Activated naive CD8-positive, alpha-beta T cell (primary cell): ENCODE data around the gene NAGK.
"Not testable (repeated sequence)": the region's sequence is repeated elsewhere in the genome, so short reads cannot be mapped to it uniquely, and the experiment has no call there.

ENCODE experiments used
- H3K27ac Mint-ChIP-seq: one replicate; pipeline ENCODE4 v1.8.0; 2021; ENCODE audit warnings: mixed read lengths
- H3K27me3 Mint-ChIP-seq: one replicate; pipeline ENCODE4 v1.8.0; 2021; ENCODE audit warnings: mixed read lengths
- H3K36me3 Mint-ChIP-seq: one replicate; pipeline ENCODE4 v1.8.0; 2021; ENCODE audit warnings: mixed read lengths
- H3K4me1 Mint-ChIP-seq: one replicate; pipeline ENCODE4 v1.8.0; 2021; ENCODE audit warnings: low read depth, mixed read lengths
- H3K4me3 Mint-ChIP-seq: one replicate; pipeline ENCODE4 v1.8.0; 2021; ENCODE audit warnings: mild to moderate bottlenecking, mixed read lengths
- H3K9me3 Mint-ChIP-seq: one replicate; pipeline ENCODE4 v1.8.0; 2021; ENCODE audit warnings: low read depth, mixed read lengths

The NAGK gene

DNA sequence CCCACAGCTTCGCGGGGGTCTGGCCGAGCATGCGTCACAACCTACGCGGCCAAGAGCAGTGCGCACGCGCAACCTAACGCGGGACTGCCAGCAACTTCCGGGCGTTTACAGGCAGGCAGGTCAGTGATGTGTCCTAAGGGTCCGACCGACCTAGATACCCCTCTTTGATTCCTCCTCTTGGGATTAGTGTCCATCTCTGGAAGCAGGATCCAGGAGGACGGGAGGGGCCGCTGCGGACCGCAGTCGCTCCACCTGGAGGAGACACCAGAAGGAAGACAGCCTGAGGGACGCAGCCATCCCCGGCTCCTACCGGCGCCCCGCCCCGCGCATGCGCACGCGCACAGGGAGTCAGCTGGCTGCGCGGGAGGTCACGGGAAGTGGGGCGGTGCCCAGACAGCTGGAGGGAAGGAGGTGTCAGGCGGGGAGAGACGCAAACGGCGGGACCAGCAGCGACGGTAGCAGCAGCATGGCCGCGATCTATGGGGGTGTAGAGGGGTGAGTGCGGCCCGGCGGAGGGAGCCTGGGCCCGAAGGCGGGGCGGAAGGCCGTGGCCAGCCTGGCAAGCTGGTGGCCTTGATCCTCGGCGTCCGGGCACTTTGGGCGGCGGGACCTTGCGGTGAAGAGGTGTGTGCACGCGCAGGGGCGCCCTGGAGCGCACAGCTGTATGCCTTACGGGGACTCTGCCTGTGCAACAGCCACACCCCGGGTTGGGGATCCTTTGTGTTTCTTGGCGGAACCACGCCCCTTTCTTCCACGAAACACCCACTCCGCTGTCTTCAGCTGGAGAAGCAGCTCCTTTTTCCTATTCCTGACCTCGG is at the start of gene NAGK:
Gene NAGK (plus strand): TSS at position 431 of the 818 bp plus-strand sequence. CDS start 36 bp downstream, at position 467.
- H3K4me3 Mint-ChIP-seq: peak within 1 kb of the TSS; percentile 95
- peak within 1 kb of the TSS; percentile 99 for H3K27ac Mint-ChIP-seq

DNA sequence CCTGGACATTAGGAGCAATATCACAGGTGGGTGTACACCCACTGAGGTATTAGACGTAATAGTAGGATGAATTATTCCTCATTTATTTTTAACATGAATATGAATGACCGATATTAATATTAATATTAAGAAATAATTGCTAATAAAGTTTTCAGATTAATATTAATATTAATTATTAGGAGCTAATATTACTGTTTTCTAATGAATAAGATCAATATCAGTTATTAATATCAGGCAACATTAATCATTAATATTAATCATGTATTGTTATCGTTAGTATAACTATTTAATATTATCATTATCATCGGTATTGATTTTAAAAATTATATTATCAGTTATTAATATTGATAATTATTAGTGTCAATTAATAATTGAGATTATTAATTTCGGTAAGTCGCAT is 48.5 kb upstream of the NAGK start:
- H3K4me3 Mint-ChIP-seq, H3K36me3 Mint-ChIP-seq, H3K27ac Mint-ChIP-seq, H3K9me3 Mint-ChIP-seq, H3K27me3 Mint-ChIP-seq: not testable (repeated sequence)
- peaks cover 13% of the 10 kb centered on the region for H3K4me1 Mint-ChIP-seq

More for the DNA sequence above, at the start of gene NAGK:
- no peaks in the 10 kb centered on the region for H3K27me3 Mint-ChIP-seq
- H3K9me3 Mint-ChIP-seq: no peaks in the 10 kb centered on the region
- H3K36me3 Mint-ChIP-seq: peaks cover under 1% of the 10 kb centered on the region
- peaks cover 57% of the 10 kb centered on the region for H3K4me1 Mint-ChIP-seq

DNA sequence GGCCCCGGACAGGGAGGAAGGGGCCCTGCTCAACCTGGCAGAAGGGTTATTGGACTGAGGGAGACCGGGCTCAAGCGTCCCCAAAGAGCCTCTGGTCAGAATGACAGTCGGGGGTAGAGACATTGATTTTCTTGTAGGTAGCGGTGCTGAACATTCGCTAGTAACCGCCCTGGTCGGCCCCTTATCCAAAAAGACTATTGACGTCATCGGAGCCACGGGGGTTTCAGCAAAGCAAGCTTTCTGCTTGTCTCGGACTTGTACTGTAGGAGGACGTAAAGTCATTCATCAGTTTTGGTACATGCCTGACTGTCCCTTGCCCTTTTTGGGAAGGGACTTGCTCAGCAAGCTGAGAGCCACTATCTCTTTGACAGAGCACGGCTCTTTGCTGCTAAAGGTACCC is 47.1 kb upstream of the NAGK start:
- not testable (repeated sequence) for H3K27ac Mint-ChIP-seq, H3K9me3 Mint-ChIP-seq, H3K36me3 Mint-ChIP-seq, H3K4me3 Mint-ChIP-seq, H3K27me3 Mint-ChIP-seq
- H3K4me1 Mint-ChIP-seq: peaks cover 13% of the 10 kb centered on the region

DNA sequence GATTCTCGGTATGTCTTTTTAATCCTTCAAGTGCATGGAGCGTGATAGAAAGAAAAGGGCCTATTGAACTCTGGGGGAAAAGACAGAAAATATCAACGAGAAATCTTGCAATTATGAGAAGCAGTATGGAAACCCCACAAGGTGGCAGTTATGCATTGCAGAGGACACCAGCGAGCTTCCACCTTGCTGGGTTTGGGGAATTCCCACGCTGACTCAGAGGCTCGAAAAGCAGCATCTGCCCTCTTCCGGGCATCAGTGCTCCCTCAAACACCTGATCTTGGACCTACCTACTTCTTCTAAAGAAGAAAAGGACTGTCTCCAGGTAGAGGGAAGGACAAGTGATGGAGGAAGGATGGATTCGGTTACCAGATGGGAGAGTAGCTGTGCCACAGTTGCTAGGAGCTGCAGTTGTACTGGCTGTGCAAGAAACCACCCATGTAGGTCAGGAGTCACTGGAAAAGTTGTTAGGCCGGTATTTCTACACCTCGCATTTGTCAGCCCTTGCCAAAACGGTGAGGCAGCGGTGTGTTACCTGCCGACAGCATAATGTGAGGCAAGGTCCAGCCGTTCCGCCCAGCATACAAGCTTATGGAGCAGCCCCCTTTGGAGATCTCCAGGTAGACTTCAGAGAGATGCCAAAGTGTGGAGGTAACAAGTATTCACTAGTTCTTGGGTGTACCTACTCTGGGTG is 44.8 kb upstream of the NAGK start:
- Mint-ChIP-seq H3K27ac (peak overlapping the region; percentile 81), H3K4me1 (peaks cover 13% of the 10 kb centered on the region)
- H3K36me3 Mint-ChIP-seq, H3K4me3 Mint-ChIP-seq, H3K27me3 Mint-ChIP-seq, H3K9me3 Mint-ChIP-seq: not testable (repeated sequence)

DNA sequence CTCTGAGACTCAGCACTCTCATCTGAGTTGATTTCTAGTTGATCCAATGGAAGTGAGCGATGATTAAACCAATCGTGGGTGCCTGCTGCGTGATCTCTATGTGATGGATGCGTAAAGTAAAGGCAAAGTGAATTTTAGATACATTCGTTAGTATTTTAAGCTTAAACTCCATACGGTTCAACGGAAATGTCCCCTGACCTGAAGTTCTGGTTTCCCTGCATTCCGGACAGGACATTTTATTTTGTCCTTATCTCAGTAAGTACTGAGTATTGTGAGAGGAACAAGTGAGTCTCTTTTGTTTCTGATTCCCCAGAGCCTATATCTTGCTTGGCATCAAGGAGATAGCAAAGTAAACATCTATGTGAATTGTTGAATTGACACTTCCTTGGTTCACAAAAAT is 32.2 kb upstream of the NAGK start:
- not testable (repeated sequence) for H3K27me3 Mint-ChIP-seq, H3K27ac Mint-ChIP-seq

DNA sequence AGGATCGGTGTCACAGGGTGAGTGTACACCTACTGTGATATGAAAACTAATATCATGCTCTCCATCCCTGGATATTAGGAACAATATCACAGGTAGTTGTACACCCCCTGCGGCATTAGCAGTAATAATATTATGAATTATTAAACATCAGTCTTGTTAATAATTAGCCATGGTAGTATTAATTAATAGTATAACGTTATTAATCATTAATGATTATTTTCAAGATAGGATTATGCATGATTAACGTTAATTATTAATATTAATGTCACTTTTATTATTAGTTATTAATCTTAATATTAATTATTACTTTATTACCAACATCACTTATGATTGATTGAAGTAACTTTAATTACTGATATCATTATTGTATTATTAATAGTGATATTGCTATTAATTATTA is 26.2 kb upstream of the NAGK start:
- no peaks in the 10 kb centered on the region for H3K4me1 Mint-ChIP-seq
- H3K4me3 Mint-ChIP-seq: no peak overlapping the region
- H3K36me3 Mint-ChIP-seq: no peaks in the 10 kb centered on the region
- no peak overlapping the region for H3K27ac Mint-ChIP-seq
- H3K9me3 Mint-ChIP-seq: no peaks in the 10 kb centered on the region
- peaks cover 8% of the 10 kb centered on the region for H3K27me3 Mint-ChIP-seq

More for the DNA sequence above, 32.2 kb upstream of the NAGK start:
- H3K4me3 Mint-ChIP-seq, H3K4me1 Mint-ChIP-seq, H3K36me3 Mint-ChIP-seq, H3K9me3 Mint-ChIP-seq: not testable (repeated sequence)

DNA sequence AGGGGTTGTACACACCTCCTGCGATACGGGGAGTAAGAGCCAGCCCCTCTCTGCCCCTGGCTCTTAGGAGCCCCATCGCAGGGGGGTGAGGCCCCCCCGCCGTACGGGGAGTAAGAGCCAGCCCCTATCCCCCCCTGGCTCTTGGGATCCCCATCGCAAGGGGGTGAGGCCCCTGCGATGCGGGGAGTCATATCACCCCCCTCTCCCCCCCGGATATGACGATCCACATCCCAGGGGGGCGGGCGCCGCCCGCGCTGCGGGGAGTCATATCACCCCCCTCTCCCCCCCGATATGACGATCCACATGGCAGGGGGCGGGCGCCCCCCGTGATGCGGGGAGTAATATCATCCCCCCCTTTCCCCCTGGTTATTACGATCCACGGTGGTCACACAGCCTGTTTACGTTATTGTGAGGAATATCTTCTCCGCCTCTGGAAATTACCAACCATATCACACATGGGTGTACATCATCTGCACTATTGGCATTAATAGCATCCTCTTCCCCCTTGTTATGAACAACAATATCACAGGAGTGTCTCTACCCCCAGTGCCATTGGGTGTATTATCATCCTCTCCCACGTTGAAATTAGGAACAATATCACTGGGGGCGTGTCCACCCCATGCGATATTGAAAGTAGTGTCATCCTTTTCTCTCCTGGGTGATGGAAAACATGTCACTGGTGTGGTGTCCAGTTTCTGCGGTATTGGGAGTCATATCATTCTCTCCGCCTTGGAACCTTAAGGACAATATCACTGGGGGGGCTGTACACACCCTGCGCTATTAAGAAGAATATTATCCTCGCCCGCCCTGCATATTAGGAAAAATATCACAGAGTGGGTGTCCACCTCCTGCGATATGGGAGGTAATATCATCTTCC is 24.7 kb upstream of the NAGK start:
- Mint-ChIP-seq H3K4me3 (no peak overlapping the region), H3K9me3 (no peaks in the 10 kb centered on the region), H3K4me1 (no peaks in the 10 kb centered on the region), H3K27me3 (peaks cover 8% of the 10 kb centered on the region), H3K27ac (no peak overlapping the region), H3K36me3 (no peaks in the 10 kb centered on the region)

DNA sequence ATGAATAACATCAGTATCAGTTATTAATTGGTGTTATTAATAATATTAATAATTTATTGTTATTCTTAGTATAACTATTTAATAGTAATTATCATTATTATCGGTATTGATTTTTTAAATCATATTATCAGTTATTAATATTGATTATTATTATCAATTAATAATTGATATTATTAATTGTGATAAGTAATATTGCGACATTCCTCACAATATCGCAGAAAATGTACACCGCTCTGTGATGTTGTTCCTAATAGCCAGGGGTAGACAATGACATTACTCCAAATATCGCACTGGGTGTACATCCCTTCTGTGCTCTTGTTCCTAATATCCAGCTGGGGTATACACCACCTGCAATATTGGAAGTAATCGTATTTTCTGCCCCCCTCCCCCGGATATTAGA is 23.3 kb upstream of the NAGK start:
- H3K27ac Mint-ChIP-seq: no peak overlapping the region
- H3K4me1 Mint-ChIP-seq: peaks cover 9% of the 10 kb centered on the region
- H3K9me3 Mint-ChIP-seq: no peaks in the 10 kb centered on the region
- H3K36me3 Mint-ChIP-seq: no peaks in the 10 kb centered on the region
- no peak overlapping the region for H3K4me3 Mint-ChIP-seq
- peaks cover 8% of the 10 kb centered on the region for H3K27me3 Mint-ChIP-seq

DNA sequence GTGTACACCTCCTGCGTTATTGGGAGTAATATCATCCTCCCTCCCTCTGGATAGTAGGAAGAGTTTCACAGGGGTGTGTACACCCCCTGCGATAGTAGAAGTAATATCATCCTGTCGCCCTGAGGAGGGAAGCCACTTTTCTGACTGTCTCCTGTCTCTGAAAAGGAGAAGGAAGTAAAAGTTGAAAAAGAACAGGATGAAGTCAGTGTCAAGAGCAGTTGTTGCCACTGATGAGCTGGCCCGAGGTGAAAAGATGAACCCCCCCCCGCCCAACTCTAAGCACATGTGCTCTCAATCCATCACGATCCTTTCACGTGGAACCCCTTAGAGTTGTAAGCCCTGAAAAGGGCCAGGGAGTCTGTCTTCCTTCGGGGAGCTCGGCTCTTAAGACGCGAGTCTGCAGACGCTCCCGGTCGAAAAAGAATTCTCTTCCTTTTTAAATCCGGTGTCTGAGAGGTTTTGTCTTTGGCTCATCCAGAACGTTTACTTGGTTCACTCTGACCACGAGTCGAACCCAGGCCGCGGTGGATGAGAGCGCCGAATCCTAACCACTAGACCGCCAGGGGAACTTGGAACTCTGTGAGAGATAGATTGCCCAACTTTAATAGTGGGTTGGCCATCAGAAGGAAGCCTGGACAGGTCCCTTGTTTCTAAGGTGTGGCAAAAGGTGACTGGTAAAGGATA is 22.4 kb upstream of the NAGK start:
- H3K27me3 Mint-ChIP-seq: peaks cover 8% of the 10 kb centered on the region
- no peak overlapping the region for H3K4me3 Mint-ChIP-seq
- peaks cover 9% of the 10 kb centered on the region for H3K4me1 Mint-ChIP-seq
- no peak overlapping the region for H3K27ac Mint-ChIP-seq
- no peaks in the 10 kb centered on the region for H3K36me3 Mint-ChIP-seq
- H3K9me3 Mint-ChIP-seq: no peaks in the 10 kb centered on the region

DNA sequence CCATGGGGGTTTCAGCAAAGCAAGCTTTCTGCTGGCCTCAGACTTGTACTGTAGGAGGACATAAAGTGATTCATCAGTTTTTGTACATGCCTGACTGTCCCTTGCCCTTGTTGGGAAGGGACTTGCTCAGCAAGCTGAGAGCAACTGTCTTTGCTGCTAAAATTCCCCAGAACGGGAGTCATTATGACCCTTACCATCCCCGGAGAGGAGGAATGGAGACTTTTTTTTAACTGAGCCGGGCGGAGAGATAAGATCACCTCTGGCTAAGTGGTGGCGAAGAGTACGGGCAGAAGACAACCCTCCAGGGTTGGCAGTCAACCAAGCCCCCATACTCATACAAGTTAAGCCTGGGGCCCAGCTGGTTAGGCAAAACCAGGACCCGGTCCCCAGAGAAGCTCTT is 20.4 kb upstream of the NAGK start:
- peaks cover 9% of the 10 kb centered on the region for H3K4me1 Mint-ChIP-seq
- H3K9me3 Mint-ChIP-seq: no peaks in the 10 kb centered on the region
- H3K27me3 Mint-ChIP-seq: peaks cover 4% of the 10 kb centered on the region
- H3K36me3 Mint-ChIP-seq: no peaks in the 10 kb centered on the region
- H3K27ac Mint-ChIP-seq: peak overlapping the region; percentile 34
- no peak overlapping the region for H3K4me3 Mint-ChIP-seq

DNA sequence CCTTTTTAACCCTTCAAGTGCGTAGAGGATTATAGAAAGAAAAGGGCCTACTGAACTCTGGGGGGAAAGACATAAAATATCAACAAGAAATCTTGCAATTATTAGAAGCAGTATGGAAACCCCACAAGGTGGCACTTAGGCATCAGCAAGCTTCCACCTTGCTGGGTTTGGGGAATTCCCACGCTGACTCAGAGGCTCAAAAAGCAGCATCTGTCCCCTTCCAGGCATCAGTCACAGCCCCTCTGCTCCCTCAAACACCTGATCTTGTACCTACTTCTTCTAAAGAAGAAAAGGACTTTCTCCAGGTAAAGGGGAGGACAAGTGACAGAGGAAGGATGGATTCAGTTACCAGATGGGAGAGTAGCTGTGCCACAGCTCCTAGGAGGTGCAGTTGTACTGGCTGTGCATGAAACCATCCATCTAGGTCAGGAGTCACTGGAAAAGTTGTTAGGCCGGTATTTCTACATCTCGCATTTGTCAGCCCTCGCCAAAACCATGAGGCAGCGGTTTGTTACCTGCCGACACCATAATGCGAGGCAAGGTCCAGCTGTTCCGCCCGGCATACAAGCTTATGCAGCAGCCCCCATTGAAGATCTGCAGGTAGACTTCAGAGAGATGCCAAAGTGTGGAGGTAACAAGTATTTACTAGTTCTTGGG is 18.6 kb upstream of the NAGK start:
- H3K27ac Mint-ChIP-seq, H3K27me3 Mint-ChIP-seq, H3K9me3 Mint-ChIP-seq, H3K4me3 Mint-ChIP-seq, H3K36me3 Mint-ChIP-seq, H3K4me1 Mint-ChIP-seq: not testable (repeated sequence)

DNA sequence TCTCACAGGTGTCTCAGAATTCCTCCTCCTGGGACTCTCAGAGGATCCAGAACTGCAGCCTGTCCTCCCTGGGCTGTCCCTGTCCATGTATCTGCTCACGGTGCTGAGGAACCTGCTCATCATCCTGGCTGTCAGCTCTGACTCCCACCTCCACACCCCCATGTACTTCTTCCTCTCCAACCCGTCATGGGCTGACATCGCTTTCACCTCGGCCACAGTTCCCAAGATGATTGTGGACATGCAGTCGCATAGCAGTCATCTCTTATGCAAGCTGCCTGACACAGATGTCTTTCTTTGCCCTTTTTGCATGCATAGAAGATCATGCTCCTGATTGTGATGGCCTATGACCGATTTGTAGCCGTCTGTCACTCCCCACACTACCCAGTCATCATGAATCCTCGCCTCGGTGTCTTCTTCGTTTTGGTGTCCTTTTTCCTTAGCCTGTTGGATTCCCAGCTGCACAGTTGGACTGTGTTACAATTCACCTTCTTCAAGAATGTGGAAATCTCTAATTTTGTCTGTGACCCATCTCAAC is 13.2 kb upstream of the NAGK start:
- H3K4me3 Mint-ChIP-seq, H3K4me1 Mint-ChIP-seq, H3K36me3 Mint-ChIP-seq, H3K9me3 Mint-ChIP-seq, H3K27me3 Mint-ChIP-seq, H3K27ac Mint-ChIP-seq: not testable (repeated sequence)

DNA sequence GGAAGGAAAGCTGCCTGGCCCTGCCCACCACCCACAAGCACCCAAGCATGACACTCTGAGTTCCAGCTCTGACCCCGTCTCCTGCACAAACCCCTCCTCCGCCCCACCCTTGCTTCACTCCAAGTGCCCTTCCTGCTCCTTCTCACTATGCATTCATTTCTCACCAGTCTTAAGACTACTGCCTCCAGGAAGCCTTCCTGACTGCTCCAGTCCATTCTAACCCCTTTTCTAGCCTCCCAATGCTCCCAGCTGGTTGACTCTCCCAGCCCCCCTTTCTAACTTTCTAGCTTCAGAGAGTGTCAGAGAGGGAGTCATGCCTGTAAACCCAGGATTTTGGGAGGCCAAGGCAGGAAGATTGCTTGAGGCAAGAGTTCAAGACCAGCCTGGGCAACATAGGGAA is 8.2 kb upstream of the NAGK start:
- H3K27me3 Mint-ChIP-seq: peaks cover 6% of the 10 kb centered on the region
- no peak overlapping the region for H3K27ac Mint-ChIP-seq
- H3K4me3 Mint-ChIP-seq: no peak overlapping the region
- no peaks in the 10 kb centered on the region for H3K9me3 Mint-ChIP-seq
- no peaks in the 10 kb centered on the region for H3K4me1 Mint-ChIP-seq
- no peaks in the 10 kb centered on the region for H3K36me3 Mint-ChIP-seq

DNA sequence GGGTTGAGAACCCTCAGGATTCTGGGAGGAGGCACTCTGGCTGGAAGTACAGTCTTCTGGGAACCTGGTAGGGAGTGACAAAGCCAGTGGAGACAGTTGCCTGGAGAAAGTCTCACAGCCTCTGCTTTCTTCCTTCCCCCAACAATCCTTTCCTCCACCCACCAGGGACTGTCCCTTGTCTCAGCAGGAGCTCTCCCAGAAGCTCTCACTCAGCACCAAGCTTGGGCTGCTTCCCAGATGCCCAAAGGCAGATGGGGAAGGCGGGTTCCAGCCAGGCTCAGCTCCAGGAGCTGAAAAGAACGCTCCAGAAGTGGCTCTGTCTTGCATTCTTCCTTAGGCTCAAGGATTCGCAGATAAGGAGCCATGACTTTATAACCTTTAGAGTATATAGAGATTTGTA is 7.6 kb upstream of the NAGK start:
- no peaks in the 10 kb centered on the region for H3K36me3 Mint-ChIP-seq
- no peak overlapping the region for H3K4me3 Mint-ChIP-seq
- H3K4me1 Mint-ChIP-seq: no peaks in the 10 kb centered on the region
- no peak overlapping the region for H3K27ac Mint-ChIP-seq
- no peaks in the 10 kb centered on the region for H3K9me3 Mint-ChIP-seq
- peaks cover 6% of the 10 kb centered on the region for H3K27me3 Mint-ChIP-seq
